ENCODE measurements around the gene RNF20. TPM values are rescaled to one million over a fixed set of nuclear protein-coding genes. Genes with fewer than 3 reads are reported as not detected.

The RNF20 gene
- total and polyA plus RNA-seq, 2 of the 4 experiments (the other 2 are of a cell fraction), result 13.7 to 21.3 TPM

GRCh38 chr9:101566904-101567724 is 33.5 kb downstream of the RNF20 start:
- Histone ChIP-seq H3K4me3 (ENCODE audit: insufficient read depth, low read depth, low read length) (no peak overlapping the region), H3K4me2 (ENCODE audit: low read depth, low read length) (no peak overlapping the region), H4K20me1 (ENCODE audit: insufficient read depth, low read length) (no peaks in the 10 kb centered on the region), H3K9me3 (ENCODE audit: control insufficient read depth, insufficient read depth, low read length) (no peaks in the 10 kb centered on the region), H3K4me1 (ENCODE audit: control insufficient read depth, insufficient read depth, low read length) (no peaks in the 10 kb centered on the region), H2AK5ac (ENCODE audit: low read depth, low read length) (no peak overlapping the region), H3K9ac (ENCODE audit: low read depth, low read length) (no peak overlapping the region), H2AFZ (replicated peaks; ENCODE audit: low read length, poor library complexity) (no peak overlapping the region), H3K4ac (ENCODE audit: low read depth, low read length) (no peak overlapping the region), H3K36me3 (ENCODE audit: control insufficient read depth, insufficient read depth, low read length) (peaks cover 9% of the 10 kb centered on the region; the same call in 1 of the 2 replicates), H3K9me1 (ENCODE audit: insufficient read depth, low read length) (no peaks in the 10 kb centered on the region), H2AK9ac (replicated peaks; ENCODE audit: low read depth, low read length, poor library complexity) (no peak overlapping the region), H2BK20ac (ENCODE audit: low read depth, low read length) (no peak overlapping the region), H4K91ac (ENCODE audit: insufficient read depth, low read depth, low read length) (no peak overlapping the region), H3K79me1 (ENCODE audit: low read depth in 1 of 2, low read length in 2 of 2) (no peaks in the 10 kb centered on the region), H3K18ac (ENCODE audit: low read depth, low read length) (no peak overlapping the region), H3K27me3 (ENCODE audit: control insufficient read depth, insufficient read depth, low read length) (no peaks in the 10 kb centered on the region), H2BK5ac (ENCODE audit: low read depth, low read length, poor library complexity, severe bottlenecking) (no peak overlapping the region), H2BK15ac (ENCODE audit: low read depth, low read length) (no peak overlapping the region), H3K23ac (ENCODE audit: low read depth, low read length) (no peak overlapping the region), H4K8ac (ENCODE audit: low read depth in 2 of 2, low read length in 2 of 2) (no peak overlapping the region), H4K5ac (ENCODE audit: low read depth, low read length) (no peak overlapping the region), H3K14ac (replicated peaks; ENCODE audit: low read depth, low read length) (no peak overlapping the region), H3K56ac (ENCODE audit: extremely low read depth, insufficient read depth, low read length) (no peak overlapping the region), H2BK120ac (ENCODE audit: low read depth, low read length) (no peak overlapping the region), H3K27ac (ENCODE audit: insufficient read depth, low read length) (no peak overlapping the region)
- ChIA-PET CTCF (interaction anchor here (0.7 to 1.4 kb wide), 6 partner anchors 10 to 201 kb away, joined by 3 to 4 read pairs (median 3); no protein-coding TSS in a partner anchor), POLR2A (ENCODE audit: unreplicated experiment) (no interaction called here)
- TF ChIP-seq CTCF (conservative IDR thresholded peaks at IDR 0.05; ENCODE audit: low read depth, low read length) (peak; percentile 46), MXI1 (IDR thresholded peaks at IDR 0.05; ENCODE audit: borderline replicate concordance, low read depth, low read length) (no peak), SMC3 (IDR thresholded peaks at IDR 0.05; ENCODE audit: low read depth, low read length) (peak; percentile 52), RAD21 (IDR thresholded peaks at IDR 0.05; ENCODE audit: low read length) (peak; percentile 46)
- 29% methylated on average over 1 of the region's 5 CpGs; no CpG with 5 or more reads in 1 of the 2 experiments for WGBS, 2 experiments (ENCODE audit: extremely low coverage in 2 of 2, insufficient read length in 1 of 2)
- DNase-seq, result peak; percentile 68
- intact Hi-C loops (cut with micrococcal nuclease), result no loop called here
- BruUV-seq (replicated peaks), result no TSS peak
- in situ Hi-C loops (cut with MboI; ENCODE audit: low sequenced_read_pairs), result no loop called here
- dilution Hi-C loops (cut with HindIII; ENCODE audit: low sequenced_read_pairs, unreplicated experiment), result no loop called here
- peak; percentile 63 for ATAC-seq (ENCODE audit: low read depth)

Data from IMR-90 (cell line).